DND-41 (cell line): Measurements from ENCODE around the gene TMEM145.

Experiments used
- ATAC-seq: fragments of 200-7000 bp; cut with Tn5 transposase; 3 replicates; pipeline ENCODE4 v1.9.1; 2021; ENCODE audit warnings: low read depth; ENCODE audit not compliant: insufficient read depth
- DNase-seq: peaks from one replicate; pipeline ENCODE4 v3.0.0-alpha.2; 2020
- H2AFZ ChIP-seq: 2 replicates; pipeline ENCODE4 v1.6.0; 2012; ENCODE audit warnings: low read depth, low read length
- H3K27ac ChIP-seq: 2 replicates; pipeline ENCODE4 v1.5.1; 2012; ENCODE audit warnings: low read length, inconsistent platforms
- H3K27me3 ChIP-seq: fragments of 200-600 bp; sonication (generic); 2 replicates; pipeline ENCODE4 v1.6.0; 2012; ENCODE audit warnings: low read length, mild to moderate bottlenecking, inconsistent platforms; ENCODE audit not compliant: insufficient read depth, poor library complexity
- H3K36me3 ChIP-seq: 2 replicates; pipeline ENCODE4 v1.5.1; 2012; ENCODE audit warnings: low read length, inconsistent platforms; ENCODE audit not compliant: insufficient read depth
- H3K4me1 ChIP-seq: 2 replicates; pipeline ENCODE4 v1.5.1; 2012; ENCODE audit warnings: mild to moderate bottlenecking, low read length; ENCODE audit not compliant: insufficient read depth
- H3K4me2 ChIP-seq: 2 replicates; pipeline ENCODE4 v1.6.0; 2012; ENCODE audit warnings: mild to moderate bottlenecking, moderate library complexity, low read length, inconsistent platforms; ENCODE audit not compliant: insufficient read depth
- H3K4me3 ChIP-seq, 2 experiments: fragments of 200-600 bp in 1 of 2; shearing (Covaris generic) in 1 of 2; 2 replicates each; pipeline ENCODE4 v1.5.1; 2012 to 2016; ENCODE audit warnings: inconsistent platforms in 2 of 2, low read length in 2 of 2, mild to moderate bottlenecking in 2 of 2, low read depth in 1 of 2, moderate library complexity in 1 of 2
- H3K79me2 ChIP-seq: 2 replicates; pipeline ENCODE4 v1.6.0; 2012; ENCODE audit warnings: low read length, inconsistent platforms; ENCODE audit not compliant: insufficient read depth
- H3K9ac ChIP-seq: 2 replicates; pipeline ENCODE4 v1.6.0; 2012; ENCODE audit warnings: low read depth, mild to moderate bottlenecking, inconsistent platforms, low read length, moderate library complexity
- H3K9me3 ChIP-seq: 2 replicates; pipeline ENCODE4 v1.5.1; 2012; ENCODE audit warnings: low read length, moderate library complexity, mild to moderate bottlenecking, inconsistent platforms; ENCODE audit not compliant: insufficient read depth, severe bottlenecking
- H4K20me1 ChIP-seq: 2 replicates; pipeline ENCODE4 v1.6.0; 2012; ENCODE audit warnings: low read length; ENCODE audit not compliant: insufficient read depth
- EZH2 ChIP-seq: IDR thresholded peaks from 3 replicates; pipeline ENCODE4 v1.6.1; 2012; ENCODE audit warnings: borderline replicate concordance, low read depth, mild to moderate bottlenecking, moderate library complexity, low read length, inconsistent platforms; ENCODE audit not compliant: severe bottlenecking
- TF ChIP-seq, protein P1 (sequence below): IDR thresholded peaks from 2 replicates; pipeline ENCODE4 v1.5.1; 2012; ENCODE audit warnings: borderline replicate concordance, low read length, moderate library complexity, mild to moderate bottlenecking; ENCODE audit not compliant: poor library complexity, severe bottlenecking; ENCODE audit errors: extremely low read depth

The TMEM145 gene

GRCh38 chr19:42361545-42361910, 48.4 kb downstream of the TMEM145 start:
- Histone ChIP-seq H3K79me2 (no peaks in the 10 kb centered on the region), H3K4me2 (no peak overlapping the region), H3K27me3 (no peaks in the 10 kb centered on the region), H3K4me3 (no peak overlapping the region), H4K20me1 (no peaks in the 10 kb centered on the region; the same call in 1 of the 2 replicates), H3K9ac (no peak overlapping the region), H3K9me3 (no peaks in the 10 kb centered on the region), H2AFZ (no peak overlapping the region), H3K27ac (no peak overlapping the region), H3K4me1 (no peaks in the 10 kb centered on the region), H3K36me3 (peaks cover 33% of the 10 kb centered on the region)
- no peak for ATAC-seq
- no peak for DNase-seq
- TF ChIP-seq EZH2 = no peak
- TF ChIP-seq, protein P1, sequence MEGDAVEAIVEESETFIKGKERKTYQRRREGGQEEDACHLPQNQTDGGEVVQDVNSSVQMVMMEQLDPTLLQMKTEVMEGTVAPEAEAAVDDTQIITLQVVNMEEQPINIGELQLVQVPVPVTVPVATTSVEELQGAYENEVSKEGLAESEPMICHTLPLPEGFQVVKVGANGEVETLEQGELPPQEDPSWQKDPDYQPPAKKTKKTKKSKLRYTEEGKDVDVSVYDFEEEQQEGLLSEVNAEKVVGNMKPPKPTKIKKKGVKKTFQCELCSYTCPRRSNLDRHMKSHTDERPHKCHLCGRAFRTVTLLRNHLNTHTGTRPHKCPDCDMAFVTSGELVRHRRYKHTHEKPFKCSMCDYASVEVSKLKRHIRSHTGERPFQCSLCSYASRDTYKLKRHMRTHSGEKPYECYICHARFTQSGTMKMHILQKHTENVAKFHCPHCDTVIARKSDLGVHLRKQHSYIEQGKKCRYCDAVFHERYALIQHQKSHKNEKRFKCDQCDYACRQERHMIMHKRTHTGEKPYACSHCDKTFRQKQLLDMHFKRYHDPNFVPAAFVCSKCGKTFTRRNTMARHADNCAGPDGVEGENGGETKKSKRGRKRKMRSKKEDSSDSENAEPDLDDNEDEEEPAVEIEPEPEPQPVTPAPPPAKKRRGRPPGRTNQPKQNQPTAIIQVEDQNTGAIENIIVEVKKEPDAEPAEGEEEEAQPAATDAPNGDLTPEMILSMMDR = no peak

DNA sequence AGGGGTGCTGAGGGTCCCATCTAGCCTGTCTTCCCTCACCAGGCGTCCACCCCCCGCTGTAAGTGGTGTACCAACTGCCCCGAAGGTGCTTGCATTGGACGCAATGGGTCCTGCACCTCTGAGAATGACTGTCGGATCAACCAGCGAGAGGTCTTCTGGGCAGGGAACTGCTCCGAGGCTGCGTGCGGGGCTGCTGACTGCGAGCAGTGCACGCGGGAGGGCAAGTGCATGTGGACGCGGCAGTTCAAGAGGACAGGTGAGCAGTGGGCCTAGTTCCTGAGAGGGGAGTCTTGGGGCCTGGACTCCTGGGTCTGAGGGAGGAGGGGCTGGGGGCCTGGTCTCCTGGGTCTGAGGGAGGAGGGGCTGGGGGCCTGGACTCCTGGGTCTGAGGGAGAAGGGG, 49.2 kb downstream of the TMEM145 start:
- Histone ChIP-seq H3K36me3 (peaks cover 25% of the 10 kb centered on the region), H4K20me1 (no peaks in the 10 kb centered on the region; the same call in 1 of the 2 replicates), H3K9ac (no peak overlapping the region), H3K4me3 (no peak overlapping the region), H2AFZ (no peak overlapping the region), H3K9me3 (no peaks in the 10 kb centered on the region), H3K4me1 (no peaks in the 10 kb centered on the region), H3K27me3 (no peaks in the 10 kb centered on the region), H3K79me2 (no peaks in the 10 kb centered on the region), H3K4me2 (no peak overlapping the region), H3K27ac (no peak overlapping the region)
- DNase-seq = no peak
- ATAC-seq = no peak
- TF ChIP-seq EZH2 = no peak
- TF ChIP-seq, protein P1 = no peak

GRCh38 chr19:42362891-42363440, 49.9 kb downstream of the TMEM145 start:
- TF ChIP-seq, protein P1 = no peak
- TF ChIP-seq EZH2 = no peak

More at GRCh38 chr19:42362891-42363440, 49.9 kb downstream of the TMEM145 start:
- no peak overlapping the region for H3K9ac ChIP-seq
- H3K4me3 ChIP-seq = no peak overlapping the region
- H3K4me1 ChIP-seq = no peaks in the 10 kb centered on the region
- no peak overlapping the region for H3K27ac ChIP-seq
- no peaks in the 10 kb centered on the region for H3K9me3 ChIP-seq
- H4K20me1 ChIP-seq = no peaks in the 10 kb centered on the region; the same call in 1 of the 2 replicates
- H3K36me3 ChIP-seq = peaks cover 21% of the 10 kb centered on the region
- DNase-seq = no peak
- H3K27me3 ChIP-seq = no peaks in the 10 kb centered on the region
- no peak overlapping the region for H2AFZ ChIP-seq
- no peak for ATAC-seq
- H3K79me2 ChIP-seq = no peaks in the 10 kb centered on the region
- H3K4me2 ChIP-seq = no peak overlapping the region
